ENCODE results near the gene CKAP4. TPM values are rescaled to one million over a fixed set of nuclear protein-coding genes. Genes with fewer than 3 reads are reported as not detected.

The CKAP4 gene
- total RNA-seq, 1 donor from 2014 or later, result 30.3 TPM

GRCh38 chr12:106276032-106276740 lies 28.4 kb upstream of the CKAP4 start:
- intact Hi-C loops (cut with DNase I), result no loop called here

GRCh38 chr12:106275458-106275857 lies 27.6 kb upstream of the CKAP4 start:
- intact Hi-C loops (cut with DNase I), result no loop called here
- ATAC-seq, result no peak
- no peak for DNase-seq (ENCODE audit: low spot score)

More at GRCh38 chr12:106276032-106276740, 28.4 kb upstream of the CKAP4 start:
- DNase-seq (ENCODE audit: low spot score) (no peak), ATAC-seq (no peak)

GRCh38 chr12:106274575-106275121 lies 26.8 kb upstream of the CKAP4 start:
- no peak for ATAC-seq

GRCh38 chr12:106274012-106274411 lies 26.2 kb upstream of the CKAP4 start:
- DNase-seq (ENCODE audit: low spot score) (no peak), ATAC-seq (no peak)
- intact Hi-C loops (cut with DNase I), result no loop called here

More at GRCh38 chr12:106274575-106275121, 26.8 kb upstream of the CKAP4 start:
- intact Hi-C loops (cut with DNase I), result no loop called here
- DNase-seq (ENCODE audit: low spot score), result no peak

DNA sequence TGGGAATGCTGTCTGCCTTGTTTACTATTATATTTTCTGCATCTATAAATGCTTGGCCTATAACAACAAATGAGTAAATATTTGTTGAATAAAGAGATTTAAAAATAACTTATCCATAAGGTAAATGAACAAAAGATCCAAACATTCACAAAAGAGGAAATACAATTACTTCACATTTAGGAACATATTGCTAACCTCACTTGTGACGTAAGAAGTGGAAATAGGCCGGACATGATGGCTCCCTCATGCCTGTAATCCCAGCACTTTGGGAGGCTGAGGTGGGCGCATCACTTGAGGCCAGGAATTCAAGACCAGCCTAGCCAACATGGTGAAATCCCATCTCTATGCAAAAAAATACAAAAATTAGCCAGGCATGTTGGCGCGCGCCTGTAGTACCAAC lies 25.7 kb upstream of the CKAP4 start:
- no peak for DNase-seq (ENCODE audit: low spot score)
- no peak for ATAC-seq
- intact Hi-C loops (cut with DNase I), result no loop called here

DNA sequence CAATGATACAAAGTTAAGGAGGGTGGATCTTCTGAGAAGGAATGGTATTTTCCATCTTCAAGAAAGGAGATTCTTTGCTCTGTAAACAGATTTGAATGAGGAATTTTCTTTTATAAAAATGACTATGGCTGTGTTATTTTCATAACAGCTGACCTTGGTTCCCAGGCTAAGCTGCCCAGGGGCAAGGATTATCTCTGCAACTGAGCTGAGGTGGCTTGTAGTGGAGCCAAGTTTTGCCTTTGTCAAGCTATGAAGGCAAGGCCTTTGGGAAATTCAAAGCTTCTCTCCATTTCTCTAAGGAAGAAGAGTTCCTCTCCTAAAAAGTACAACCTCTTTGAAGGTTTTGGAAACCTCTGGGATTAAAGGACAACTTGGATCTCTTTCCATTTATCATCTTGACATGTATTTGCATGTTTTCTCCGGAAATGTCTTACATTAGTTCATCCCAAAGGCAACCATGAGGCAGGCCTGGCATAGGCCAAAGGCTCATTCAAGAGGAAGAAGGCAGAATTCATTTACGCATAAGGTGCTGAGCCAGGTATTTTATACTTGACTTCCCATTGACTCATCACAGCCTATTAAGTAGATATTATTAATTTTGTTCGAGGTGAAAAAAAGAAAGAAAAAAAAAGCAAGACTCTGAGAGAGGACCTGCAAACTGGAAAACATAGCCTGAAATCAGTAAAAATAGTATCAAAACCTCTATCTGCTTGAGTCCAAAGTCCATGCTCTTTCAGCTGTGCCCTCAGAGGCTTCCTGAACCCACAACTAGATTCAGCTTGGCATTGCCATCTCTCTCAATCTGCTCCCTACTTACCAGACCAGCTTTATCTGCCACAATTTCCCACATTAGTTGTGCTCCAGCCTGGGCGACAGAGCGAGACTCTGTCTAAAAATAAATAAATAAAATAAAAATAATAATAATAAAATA lies 24.0 kb upstream of the CKAP4 start:
- intact Hi-C loops (cut with DNase I), result no loop called here
- ATAC-seq (no peak), DNase-seq (ENCODE audit: low spot score) (no peak)

- ATAC-seq (no peak), DNase-seq (ENCODE audit: low spot score) (no peak)
- intact Hi-C loops (cut with DNase I), result no loop called here
Measured at GRCh38 chr12:106269150-106269771, 21.4 kb upstream of the CKAP4 start.

DNA sequence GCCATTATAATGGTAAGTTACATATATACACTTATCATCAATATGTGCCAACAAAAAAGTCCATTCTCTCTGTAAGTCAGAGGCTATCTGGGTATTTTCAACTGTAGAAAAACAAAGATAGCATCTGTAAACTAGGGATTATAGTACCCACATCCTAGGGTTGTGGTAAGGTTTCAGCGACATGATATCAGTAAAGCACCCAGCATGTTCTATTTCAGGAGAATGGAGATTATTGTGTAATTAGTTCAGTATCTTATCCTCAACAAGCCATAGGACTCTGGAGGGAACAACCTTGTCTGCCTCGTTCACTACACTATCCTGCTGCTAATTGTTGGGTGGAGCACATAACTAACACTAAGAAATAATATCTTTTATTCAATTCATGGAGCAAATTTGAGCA lies 19.7 kb upstream of the CKAP4 start:
- ATAC-seq (no peak), DNase-seq (ENCODE audit: low spot score) (no peak)
- intact Hi-C loops (cut with DNase I), result no loop called here

- ATAC-seq, result no peak
- DNase-seq (ENCODE audit: low spot score), result no peak
Measured at GRCh38 chr12:106265116-106265515, 17.3 kb upstream of the CKAP4 start.

DNA sequence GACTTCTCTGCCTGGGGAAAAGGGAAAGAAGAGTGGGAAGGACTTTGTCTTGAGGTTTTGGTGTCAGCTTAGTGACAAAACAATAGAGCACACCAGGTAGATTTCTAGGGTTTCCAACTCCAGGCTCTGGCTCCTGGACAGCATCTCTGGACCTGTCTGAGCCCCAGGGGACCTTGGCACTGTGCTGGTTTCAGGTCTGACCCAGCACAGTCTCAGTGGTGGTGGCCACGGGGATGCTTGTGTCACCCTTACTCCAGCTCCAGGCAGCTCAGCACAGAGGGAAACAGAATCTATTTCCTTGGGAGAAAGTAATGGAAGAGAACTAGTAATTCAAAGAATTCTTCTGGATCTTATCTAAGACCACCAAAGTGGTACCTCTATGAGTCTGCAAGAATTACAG lies 11.1 kb upstream of the CKAP4 start:
- no peak for ATAC-seq
- intact Hi-C loops (cut with DNase I), result no loop called here
- no peak for DNase-seq (ENCODE audit: low spot score)

More at GRCh38 chr12:106265116-106265515, 17.3 kb upstream of the CKAP4 start:
- intact Hi-C loops (cut with DNase I), result no loop called here

GRCh38 chr12:106258226-106258625 lies 10.4 kb upstream of the CKAP4 start:
- DNase-seq (ENCODE audit: low spot score) (no peak), ATAC-seq (no peak)
- intact Hi-C loops (cut with DNase I), result no loop called here

DNA sequence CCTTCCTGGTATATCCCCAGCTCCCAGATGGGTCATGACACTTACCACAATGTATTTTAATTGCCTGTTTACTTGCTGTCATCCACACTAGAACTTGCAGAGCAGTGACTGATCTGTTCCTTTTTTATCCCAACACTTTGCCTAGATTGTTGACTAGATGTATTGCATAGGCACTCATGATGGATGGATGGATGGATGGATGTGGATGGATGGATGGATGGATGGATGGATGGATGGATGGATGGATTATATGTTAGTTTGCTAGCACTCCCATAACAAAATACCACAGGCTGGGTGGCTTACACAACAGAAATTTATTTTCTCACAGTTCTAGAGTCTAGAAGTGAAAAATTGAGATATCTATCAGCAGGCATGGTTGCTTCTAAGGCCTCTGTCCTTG lies 8.7 kb upstream of the CKAP4 start:
- no peak for ATAC-seq
- no peak for DNase-seq (ENCODE audit: low spot score)
- intact Hi-C loops (cut with DNase I), result no loop called here

- intact Hi-C loops (cut with DNase I), result no loop called here
- DNase-seq (ENCODE audit: low spot score) (no peak), ATAC-seq (no peak)
Measured at GRCh38 chr12:106255952-106256351, 8.1 kb upstream of the CKAP4 start.

DNA sequence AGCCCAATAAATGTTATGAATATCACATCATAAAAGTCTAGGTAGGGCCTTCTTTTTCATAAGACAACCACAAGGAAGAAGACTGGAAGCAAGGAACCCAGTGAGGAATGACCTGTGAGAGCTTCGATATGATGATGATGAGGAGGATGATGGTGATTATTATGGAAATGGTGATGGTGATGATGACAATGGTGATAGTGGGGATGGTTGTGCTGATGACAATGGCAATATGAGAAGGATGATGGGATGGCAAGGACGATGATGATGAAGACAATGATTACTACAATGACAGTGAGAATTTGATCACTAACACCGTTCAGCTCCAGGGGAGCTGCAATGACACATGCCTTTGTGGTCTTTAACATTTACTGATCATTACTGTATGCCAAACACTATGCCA lies 7.7 kb upstream of the CKAP4 start:
- DNase-seq (ENCODE audit: low spot score) (no peak), ATAC-seq (no peak)
- intact Hi-C loops (cut with DNase I), result no loop called here

- DNase-seq (ENCODE audit: low spot score) (no peak), ATAC-seq (no peak)
- intact Hi-C loops (cut with DNase I), result no loop called here
Measured at GRCh38 chr12:106254724-106255123, 6.9 kb upstream of the CKAP4 start.

DNA sequence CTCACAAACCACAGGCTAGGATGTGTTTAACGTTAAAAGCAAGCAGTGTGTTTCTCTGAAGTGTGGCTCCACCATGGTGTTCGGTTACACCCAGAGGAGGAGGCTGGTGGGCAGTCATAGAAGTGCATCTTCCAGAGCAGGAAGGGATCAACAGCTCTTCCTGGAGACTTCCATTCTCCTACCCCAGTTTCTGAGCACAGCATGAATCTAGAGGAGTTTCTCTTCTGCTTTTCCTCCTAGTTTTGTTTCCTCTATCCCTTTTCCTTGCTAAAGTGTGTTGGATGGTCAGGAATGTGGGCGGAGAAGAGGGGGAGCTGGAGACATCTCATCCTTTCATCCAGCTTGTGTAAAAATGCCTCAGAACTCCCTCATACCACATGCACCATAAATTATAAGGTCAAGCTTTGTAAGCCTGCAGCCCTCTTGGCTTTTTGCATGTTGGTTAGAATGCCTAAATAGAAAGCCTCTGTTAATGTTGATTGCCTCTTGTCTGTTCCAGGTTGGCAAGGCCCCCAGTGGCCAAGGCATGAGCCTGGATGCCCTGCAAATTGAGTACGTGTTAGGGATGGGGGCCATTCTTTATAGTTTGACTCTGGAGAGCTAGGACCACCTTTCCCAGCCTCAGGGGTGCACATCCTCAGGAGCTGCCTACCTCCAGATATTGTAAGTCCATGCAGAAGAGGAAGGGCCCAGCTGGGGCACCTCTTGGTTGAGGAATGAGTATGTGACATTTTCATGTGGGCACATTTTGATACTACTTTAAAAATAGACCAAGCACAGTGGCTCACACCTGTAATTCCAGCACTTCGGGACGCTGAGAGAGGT lies 4.0 kb upstream of the CKAP4 start:
- DNase-seq (ENCODE audit: low spot score) (no peak), ATAC-seq (no peak)
- intact Hi-C loops (cut with DNase I), result no loop called here

DNA sequence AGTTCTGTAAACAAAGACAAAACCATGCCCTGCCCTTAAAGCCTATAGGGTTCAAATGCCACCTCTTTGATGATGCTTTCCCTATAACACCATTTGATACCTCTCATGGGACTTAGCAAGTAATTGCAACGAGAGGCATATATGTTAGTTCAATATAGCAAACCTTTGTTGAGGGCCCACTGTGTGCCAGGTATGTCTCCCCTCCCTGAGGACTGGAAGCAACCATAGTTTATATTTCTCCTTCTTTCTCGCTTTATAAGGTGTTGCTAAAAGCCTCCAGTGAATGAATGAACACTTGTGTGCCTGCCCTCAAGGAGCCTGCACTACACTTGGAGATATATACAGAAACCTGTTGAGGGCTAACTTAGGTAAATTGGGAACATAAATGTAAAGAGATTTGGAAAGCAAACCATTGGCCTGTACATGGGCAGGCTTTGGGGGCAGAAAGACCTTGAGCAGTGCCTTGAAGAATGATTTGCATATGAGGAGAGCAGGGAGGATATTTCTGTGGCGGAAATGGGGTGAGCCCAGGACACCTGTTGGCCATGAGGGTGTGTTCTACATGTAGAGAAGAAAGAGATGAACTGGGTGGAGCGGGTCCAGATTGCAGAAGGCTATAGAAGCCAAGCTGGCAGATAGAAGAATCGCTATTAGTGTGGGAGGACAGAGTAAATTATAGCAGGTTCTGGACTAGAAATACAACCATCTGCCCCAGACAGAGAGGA lies 1.8 kb upstream of the CKAP4 start:
- ATAC-seq, result no peak
- intact Hi-C loops (cut with DNase I), result no loop called here
- no peak for DNase-seq (ENCODE audit: low spot score)

GRCh38 chr12:106248846-106249371 lies 1.1 kb upstream of the CKAP4 start:
- intact Hi-C loops (cut with DNase I), result no loop called here
- peak; percentile 27 for ATAC-seq

More at GRCh38 chr12:106248846-106249371, 1.1 kb upstream of the CKAP4 start:
- no peak for DNase-seq (ENCODE audit: low spot score)
